GM18520 (cell line): ENCODE measurements around the gene HOXB13.

ENCODE experiments used
- ATAC-seq: cut with Tn5 transposase; IDR thresholded peaks from one replicate; pipeline ENCODE4 v1.9.1; 2021; ENCODE audit not compliant: unreplicated experiment

HOXB13 gene

DNA sequence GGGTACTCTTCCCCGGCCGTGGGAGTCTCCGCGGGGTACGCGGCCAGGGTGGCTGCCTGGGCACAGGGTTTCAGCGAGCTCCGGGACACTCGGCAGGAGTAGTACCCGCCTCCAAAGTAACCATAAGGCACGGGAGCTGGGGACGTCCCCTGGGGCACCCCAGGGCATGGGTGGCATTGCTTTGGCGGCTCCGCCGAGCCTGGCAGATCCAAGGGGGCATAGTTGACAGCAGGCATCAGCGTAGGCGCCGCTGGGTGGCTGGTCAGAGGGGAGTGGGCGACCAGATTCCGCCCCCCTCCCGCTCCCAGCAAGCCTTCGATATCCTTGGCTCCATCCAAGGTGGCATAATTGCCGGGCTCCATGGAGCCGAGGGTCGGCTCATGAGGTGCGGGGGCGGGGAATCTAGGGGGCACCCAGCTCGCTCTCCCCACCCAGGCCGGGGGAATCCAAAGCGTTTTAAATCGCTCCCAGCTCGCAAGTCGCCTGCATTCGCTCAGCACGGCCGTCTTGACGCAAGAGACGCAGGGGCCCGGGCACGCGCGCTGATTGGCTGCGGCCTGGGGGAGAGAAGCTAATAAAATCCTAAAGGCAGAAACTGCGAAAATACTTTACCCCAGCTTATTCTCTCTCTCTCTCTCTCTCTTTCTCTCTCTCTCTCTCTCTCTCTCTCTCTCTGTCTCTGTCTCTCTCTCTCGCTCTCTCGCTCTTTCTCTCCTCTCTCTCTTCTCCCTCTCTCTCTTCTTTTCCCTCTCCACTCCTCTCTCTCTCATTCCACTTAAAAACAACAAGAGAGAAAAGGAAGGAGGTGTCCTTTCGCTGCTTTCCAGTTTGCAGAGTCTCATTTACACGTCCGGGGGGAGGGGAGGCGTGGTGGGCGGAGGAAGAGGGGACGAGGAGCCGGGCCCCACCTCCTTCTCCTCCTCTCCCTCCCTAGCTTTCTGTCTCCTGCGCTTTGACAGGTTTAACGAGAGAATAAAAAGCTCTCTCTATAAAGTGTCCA, at the start of gene HOXB13:
HOXB13 (minus strand) TSS at position 519 of the 1,000 bp plus-strand sequence; CDS start at position 362, 157 bp downstream.
- ATAC-seq, result no peak

DNA sequence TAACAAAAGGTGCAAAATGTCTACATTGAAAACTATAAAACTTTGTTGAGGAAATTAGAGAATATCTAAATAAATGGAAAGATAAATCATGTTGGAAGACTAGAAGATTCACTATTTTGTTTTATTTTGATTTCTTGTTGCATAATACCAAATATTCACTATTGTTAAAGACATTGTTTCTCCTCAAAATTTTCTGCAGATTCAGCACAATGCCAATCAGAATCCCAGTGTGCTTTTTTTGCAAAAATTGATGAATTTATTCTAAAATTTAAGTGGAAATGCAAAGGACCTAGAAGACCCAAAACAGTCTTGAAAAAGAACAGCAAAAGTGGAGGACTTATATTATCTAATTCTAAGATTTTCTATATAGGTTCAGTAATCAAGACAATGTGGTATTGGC, 48.1 kb upstream of the HOXB13 start:
- ATAC-seq, result no peak

DNA sequence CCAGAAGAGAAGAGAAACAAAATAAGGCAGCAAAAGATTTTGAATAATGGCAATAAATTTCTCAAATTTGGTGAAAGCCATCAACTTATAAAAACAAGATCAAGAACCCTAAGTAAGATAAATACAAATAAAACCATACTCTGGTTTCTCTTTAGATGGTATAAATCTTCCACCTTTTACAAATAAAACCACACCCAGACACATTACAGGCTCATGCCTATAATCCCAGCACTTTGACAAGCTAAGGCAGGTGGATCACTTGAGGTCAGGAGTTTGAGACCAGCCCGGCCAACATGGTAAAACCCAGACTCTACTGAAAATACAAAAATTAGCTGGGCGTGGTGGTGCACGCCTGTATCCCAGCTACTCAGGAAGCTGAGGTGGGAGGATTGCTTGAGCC, 44.7 kb upstream of the HOXB13 start:
- no peak for ATAC-seq

DNA sequence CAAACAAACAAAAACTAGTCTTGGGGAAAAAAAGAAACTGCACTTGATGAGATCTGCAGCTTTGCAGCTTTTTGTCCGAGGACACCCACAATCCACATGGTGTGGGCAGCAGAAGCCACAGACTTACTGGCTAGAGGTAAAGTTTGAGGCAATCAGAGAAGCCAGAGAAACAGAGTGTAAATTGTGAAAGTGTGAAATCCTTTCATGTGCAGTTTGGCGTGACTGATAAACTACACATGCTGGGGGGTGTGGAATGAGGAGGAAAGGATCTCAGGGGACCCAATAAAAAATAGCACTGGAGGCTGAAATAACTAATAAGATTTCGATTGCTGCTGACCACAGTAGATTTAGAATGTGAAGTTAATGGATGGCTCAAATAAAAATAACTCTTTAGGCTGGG, 42.4 kb upstream of the HOXB13 start:
- ATAC-seq, result no peak

DNA sequence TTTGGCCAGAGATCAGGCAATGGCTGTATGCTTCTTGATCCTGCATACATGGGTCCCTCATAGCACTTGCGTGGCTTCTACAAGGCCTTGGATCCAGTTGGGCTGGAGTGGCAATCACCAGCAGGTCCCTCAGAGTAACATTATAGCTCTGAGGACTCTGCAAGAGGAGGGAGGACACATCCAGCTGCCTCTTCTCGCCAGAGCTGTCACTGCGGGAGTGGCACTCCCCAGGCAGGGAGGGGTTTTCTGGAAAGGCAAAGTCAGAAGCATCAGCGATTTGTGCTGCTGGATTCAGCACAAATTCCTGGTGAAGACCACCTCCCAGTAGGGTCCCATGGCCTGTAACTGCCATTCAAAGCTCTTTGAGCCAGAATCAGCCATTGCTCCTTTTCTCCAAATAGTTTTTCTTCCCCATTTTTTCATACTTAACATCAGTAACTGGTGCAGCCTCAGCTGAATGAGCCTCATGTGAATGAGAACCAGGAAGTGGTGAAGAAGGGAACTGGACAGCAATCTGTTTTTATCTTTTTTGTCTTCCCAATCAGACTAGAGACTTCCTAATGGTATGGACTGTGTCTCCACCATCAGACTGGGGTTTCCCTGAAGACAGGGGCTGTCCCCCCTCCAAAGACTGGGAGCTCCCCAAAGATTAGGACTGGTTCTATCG, 40.6 kb upstream of the HOXB13 start:
- no peak for ATAC-seq

DNA sequence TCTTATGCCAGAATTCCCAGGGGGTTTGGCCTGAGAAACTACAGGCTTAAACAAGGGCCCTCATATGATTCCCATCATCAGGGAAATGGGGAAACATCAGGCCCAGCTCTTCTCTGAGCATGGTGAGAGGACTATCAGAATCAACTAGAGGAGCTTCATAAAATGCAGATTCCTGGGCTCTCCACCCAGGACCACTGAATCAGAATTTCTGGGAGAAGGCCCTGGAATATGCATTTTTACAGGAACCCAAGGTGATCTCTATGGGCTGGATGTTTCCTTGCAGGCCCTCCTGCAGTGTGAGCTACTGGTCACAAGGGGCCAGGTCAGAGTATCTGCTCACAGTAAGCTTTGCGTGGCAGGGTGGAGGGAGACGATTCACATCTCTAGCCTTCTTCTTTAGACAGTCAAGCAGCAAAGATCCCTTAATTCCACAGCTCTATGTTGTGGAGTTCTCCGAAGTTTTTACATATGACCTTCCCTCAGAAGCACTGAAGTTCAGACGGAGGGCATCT, 38.8 kb upstream of the HOXB13 start:
- ATAC-seq, result no peak

DNA sequence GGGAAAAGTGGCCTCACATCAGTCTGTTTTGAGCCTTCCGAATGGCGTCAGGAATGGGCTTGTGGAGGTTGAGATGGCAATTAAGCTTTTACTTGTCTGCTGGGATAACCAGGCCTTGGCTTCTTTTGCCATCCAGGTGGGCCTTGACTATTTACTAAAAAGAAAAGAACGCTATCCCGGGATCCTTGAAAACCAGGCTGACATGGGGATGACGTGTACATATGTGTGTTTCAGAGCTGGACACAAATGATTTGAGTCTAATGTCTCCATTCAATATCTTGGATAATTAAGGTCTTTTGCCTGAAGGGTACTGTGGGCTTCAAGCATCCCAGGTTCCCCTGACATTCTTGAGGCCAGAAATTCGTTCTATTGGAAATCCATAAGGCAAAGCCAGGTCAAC, 32.6 kb upstream of the HOXB13 start:
- no peak for ATAC-seq

DNA sequence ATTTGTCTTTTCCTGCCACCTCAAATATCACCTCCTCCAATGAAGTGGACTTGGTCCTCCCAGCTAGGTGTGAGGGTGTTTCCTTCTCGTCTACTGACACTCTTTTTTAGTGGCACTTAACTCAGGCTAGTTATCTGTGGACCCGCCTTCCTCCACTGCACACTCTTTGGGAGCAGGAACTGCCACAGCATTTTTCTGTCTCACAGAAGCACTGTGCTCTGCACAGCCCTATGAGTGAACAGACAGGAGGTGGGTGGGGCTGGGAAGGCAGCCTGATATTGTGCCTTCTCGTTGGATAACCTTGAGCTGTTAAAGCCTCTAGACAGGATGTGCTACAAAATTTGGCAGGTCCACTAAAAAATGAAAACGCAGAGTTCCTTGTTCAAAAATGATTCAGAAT, 31.9 kb upstream of the HOXB13 start:
- no peak for ATAC-seq

DNA sequence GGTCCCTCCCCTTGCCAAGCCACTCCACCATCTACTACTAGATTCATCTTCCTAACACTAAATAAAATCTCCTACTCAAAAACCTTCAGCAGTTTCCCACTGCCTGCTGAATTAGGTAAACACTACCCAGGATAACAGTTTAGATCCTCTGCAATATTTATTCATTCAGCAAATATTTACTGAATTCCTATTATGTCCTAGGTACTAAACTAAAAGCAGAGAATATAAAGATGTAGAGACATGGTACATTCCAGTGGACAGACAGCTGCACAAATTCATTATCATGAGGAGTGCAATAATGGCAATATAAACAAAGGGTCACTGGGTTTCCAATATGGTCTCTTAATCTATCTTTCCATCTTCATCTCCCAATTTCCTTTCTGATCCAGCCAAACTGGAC, 30.7 kb upstream of the HOXB13 start:
- no peak for ATAC-seq

DNA sequence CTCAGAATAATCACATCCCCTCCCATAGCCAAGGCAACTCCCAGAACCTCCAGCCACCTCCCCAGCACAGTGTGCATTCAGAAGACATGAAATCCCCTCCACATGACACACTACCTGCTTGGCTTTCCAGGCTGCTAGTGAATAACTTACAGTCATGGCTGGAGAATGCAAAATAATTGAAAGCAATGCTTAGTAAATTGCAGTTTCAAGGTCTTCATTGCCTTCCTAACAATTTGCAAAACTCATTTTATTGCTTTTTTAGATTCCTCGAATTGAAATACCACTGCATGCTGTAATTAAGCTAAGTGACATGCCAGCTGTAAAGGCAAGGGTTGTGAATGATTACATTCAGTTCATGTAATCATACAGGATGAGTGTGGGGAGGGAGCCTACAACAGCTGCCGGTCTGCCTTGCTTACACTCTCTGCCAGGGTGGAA, 29.0 kb upstream of the HOXB13 start:
- ATAC-seq, result no peak

DNA sequence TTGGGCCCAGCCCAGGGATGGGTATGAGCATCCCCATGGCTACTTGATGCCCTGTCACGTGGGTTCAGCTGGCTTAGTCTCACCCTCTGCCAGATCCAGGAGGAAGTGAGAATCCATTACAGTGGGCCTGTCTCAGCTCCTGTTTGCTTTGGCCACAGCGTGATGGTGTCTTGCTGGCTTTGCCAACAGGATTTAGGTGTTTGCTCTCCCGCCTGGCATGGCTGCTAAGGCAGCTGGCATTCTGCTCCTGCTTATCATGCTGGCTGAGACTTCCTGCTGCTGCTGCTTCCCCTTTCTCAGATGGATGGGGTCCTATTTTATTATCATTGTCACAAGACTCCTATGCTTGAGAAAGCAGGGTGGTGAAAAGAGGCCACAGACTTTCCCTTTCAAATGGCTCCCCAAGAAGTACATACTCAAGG, 28.3 kb upstream of the HOXB13 start:
- ATAC-seq, result no peak

DNA sequence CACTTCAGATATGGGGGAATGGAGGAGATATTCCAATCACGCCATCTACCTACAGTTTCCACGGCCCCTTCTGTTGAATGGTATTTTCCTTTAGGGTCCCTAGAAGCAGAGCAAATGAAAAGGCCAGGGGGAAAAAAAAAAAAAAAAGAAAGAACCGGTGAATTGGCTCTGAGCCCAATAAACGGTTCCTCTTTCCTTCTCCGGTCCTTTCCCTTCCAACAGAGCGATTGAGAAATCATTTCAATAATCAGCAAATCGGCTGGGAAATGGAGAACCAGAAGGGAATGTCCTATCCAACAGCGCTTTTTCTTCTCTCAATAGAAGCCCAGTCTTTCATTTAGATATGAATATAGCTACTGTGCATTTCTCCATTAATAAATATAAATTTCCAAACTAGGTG, 26.8 kb upstream of the HOXB13 start:
- no peak for ATAC-seq

DNA sequence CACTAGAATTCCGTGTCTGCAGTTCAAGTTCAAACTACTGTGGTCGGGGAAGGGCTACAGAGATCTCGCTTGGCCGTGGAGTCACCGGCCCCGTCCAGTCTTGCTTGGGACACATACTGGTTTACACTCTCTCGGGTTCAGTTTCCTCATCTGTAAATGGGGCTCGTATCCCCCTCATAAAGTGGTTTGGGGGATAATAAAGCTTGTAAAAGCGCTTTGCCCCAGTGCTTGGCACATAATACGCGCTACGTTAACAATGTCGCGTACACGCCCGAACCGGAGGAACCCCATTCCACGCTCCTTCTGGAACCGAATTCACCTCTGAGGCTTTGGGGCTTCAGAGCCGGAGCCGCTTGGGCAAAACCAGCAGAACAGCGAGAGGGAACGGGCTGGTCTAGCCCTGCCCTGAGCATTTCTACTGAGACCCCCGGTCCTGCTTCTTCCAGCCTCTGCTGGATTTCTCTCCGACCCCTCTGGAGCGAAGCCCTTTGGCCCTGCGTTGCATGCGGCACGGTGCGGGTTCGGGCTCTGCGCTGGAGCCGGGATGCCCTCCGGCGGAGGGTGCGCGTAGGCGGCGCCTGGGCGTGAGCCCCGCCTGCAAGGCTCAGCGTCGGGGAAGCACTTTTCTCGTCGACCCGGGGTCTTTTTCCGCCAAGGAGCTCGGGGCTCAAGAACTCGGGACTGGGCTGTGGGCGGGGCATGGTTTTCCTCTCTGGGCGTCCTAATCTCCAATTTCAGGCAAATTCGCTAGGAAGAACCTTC, 26.1 kb upstream of the HOXB13 start:
- ATAC-seq, result no peak

DNA sequence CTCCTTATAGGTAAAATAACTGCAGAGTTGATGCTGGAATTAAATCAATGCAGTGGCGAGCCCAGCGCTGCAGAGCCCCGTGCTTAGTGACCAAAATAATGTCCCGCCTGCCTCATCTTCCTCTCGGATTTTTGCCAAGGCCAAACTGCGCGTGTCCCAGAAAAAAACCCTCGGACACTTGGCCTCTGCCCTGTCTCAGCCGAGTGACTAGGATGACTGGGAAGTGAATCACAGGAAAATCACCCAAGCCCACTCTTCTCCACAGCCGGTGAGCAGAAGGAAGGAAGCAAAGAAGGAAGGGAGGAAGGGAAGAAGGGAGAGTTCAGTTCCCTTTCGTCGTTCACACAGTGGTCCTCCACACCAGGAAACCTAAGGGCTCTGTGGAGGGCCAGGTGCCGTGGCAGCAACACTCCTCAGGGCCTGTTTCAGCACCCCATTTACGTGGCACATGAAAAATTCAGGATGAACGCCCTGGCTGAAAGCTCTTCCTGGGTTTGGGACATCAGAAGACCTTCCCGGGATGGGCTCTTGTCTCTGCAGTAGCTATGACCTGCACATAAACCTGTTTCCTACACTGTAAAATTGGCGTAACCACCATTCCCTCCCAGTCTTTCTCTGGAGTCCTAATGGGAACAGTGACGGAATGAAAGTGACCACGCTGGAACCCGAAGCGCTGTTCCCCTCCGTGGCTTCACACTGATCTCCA, 25.4 kb upstream of the HOXB13 start:
- ATAC-seq, result no peak

DNA sequence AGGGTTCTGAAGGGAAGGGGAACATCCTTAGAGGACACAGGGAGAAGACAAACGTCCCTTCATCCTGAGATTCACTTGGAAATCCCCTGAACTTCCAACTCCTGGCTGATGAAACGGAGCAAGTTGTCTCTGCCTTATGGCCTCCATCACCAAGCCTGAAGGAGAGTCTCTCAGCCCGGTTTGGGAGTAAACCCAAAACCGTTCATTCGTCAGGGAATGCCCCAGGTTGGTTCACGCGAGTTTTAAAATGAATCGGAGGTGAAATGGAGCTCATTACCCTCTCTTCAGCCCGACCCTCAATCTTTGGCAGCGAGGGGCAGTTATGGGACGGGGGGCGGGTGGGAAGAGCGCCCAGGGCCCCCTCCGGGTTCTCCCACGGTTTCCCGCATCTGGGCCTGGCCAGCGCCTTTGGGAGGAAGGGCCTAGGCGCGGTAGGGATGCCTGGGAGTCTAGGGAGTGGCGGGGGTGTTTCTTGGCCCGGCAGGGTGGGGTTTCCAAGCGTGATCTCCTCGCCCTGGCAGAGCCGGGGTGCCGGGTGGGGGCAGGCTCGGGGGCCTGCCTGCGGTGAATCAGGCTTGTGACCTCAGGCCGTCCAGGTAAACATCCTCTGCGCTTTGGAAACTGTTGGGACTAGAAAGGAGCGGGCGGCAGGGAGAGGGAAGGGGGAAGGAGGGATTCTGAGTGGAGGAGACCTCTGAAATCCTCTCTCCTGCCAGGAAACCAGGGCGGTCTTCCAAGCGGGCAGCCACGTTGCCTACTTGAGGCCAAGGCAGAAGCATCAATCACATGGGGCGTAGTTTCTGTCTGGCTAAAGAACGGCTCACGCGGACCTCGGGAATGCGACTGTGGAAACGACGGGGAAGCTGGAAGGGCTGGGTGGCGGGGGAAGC, 24.1 kb upstream of the HOXB13 start:
- no peak for ATAC-seq

DNA sequence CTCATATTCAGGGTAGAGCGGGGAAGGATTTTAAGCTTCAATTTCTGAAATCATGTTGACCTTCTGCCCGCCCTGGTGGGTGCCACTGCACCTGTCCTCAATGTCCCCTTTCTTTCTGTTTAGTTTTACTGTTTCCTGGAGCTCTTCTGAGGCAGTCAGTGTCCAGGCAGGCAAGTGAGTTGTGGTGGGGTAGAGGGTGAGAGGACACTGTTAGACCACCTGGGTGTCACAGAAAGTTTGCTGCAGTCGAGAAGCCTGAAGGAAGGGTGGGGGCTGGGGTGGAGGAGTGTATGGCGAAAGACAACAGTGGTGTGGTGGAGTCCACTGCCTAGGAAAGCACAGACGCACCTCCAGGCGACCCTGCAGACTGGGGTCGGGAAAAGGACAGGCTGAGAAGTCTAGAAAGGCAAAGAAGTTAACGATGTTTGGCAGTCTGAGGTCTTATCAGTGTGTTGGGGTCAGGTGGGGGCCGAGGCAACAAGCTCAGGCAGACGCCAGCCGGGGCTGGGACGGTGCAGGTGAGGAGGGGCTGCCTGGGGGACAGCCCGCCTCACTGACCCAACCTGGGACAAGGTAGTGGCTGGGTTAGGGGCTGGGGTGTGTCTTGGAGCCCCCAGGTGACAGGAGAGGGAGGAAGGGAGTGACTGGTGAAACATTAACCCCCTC, 23.3 kb upstream of the HOXB13 start:
- ATAC-seq, result no peak

DNA sequence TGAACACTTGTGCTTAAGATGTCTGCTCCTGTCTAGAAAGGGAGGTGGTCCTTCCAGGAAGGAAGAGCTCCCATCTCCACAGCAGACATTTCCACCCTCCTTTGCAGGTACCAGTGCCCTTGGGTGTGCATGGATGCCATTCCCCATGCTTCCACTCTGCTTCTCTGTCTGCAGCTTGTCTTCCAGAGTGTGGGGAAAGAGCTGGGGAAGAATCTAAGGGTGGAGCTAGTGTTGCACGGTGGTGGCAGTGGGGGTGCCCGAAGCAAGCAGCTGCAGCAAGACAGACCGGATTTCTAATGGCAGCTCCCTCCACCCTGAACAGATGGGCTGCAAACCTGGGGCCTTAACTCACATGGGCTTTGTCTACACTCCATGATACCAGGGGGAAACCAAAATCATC, 22.6 kb upstream of the HOXB13 start:
- no peak for ATAC-seq

DNA sequence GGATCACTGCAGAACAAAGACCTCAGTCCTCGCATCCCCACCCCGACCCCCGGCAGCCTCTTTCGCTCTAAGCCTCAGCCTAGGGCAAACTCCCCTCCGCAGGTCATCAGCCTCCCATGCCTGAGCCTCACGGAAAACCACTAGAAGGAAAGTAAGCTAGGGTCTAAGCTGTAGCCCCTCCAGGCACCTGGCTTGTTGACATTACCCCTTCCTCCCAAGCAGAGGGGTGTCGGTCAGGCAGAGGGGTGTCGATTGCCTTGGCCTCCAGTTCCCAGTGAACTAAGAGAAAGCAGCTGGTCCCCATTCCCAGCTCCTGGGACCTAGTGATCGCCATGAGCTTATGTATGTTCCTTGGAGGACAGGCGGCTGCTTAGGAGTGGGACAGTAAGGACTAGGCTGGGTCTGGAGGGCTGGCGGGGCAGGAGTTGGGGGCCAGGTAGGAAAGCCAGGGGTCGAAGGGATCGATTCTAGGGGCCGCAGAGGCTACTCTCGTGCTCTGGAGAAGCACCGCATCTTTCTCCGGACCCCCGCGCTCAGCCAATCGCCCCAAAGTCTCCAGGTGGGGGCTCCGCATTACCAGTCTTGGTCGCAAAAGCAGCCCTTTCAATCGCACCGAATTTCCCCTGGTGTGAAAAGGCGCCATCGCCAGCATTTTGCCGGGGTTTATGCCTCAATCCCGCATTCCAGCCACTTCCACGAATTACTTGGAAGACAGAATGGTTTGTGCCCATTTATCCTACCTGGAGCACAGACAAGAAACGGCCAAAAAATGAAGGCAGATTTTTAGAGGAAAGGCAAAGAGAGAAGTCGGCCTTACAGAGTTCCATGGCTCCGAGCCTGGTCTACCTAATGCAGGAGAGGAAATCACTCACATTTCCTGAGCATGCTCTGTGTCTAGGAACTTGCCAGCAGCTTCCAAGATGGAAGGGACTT, 21.3 kb upstream of the HOXB13 start:
- no peak for ATAC-seq
